ENCODE data around the gene TMEM72. TPM values are rescaled to one million over a fixed set of nuclear protein-coding genes. Genes with fewer than 3 reads are reported as not detected.

TMEM72 gene
- total RNA-seq, 6 experiments from 2014 or later = not detected

DNA sequence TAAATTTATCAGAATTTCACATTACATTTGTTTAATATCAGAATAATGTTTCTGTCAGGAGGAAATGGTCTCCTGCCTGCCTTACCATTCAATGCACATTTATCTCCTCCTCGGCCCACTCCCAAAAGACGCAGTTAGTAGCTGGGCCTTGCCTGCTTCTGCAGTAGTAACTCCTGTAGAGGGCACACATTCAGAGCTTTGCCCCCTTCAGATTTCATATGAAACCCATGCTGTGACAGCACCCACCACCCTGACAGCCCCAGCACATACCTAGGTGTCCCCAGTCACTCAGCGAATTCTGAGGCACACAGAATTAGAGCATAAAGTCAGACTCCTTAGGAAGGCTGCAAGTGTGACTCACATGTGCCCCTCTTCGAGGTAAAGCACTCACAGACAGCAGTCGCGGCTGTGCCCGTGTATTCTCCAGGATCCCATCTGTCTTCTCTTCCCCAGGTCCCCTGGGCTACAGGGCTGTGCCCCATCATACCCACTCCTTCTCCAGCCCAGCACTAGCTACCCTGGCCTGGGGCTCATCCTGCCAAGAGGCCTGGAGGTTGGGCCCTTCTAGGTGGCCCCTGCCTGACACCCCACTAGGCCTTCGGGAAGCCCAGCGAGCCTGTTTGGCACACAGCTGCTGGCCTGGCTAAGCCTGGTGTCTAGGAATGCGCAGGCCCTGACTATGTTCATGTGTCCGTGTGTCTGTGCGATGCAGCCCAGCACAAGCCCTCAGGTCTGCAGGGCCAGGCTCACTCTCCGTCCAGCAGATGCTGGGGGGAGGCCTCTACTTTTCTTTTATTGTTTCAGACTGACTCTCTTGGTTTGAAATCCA is 72.1 kb downstream of the TMEM72 start:
- Mint-ChIP-seq H3K27ac (peak overlapping the region; percentile 52), H3K9me3 (no peaks in the 10 kb centered on the region), H3K36me3 (ENCODE audit: low read depth) (no peaks in the 10 kb centered on the region), H3K4me3 (no peak overlapping the region), H3K27me3 (ENCODE audit: insufficient read depth) (no peaks in the 10 kb centered on the region; the same call in 1 of the 2 replicates), H3K4me1 (ENCODE audit: low read depth) (peaks cover 49% of the 10 kb centered on the region)
- no peak for TF ChIP-seq CTCF (IDR thresholded peaks at IDR 0.05)
- DNase-seq = no peak

DNA sequence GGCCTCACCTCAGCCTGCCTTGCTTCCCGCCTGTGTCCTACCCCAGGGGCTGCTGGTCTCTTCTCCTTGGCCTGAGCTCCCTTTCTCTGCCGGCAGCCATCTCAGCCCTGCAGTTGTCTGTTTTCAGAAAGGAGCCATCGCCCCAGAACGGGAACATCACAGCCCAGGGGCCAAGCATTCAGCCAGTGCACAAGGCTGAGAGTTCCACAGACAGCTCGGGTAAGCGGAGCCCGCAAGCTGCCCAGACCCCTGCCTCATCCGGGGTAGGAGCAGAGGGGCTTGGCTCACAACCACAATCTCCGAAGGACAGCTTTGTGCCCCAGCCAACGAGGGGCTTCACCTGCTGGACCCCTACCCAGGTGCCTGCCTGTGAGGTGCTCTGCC is 72.8 kb downstream of the TMEM72 start:
- Mint-ChIP-seq H3K27me3 (ENCODE audit: insufficient read depth) (peaks cover 3% of the 10 kb centered on the region; the same call in 1 of the 2 replicates), H3K36me3 (ENCODE audit: low read depth) (no peaks in the 10 kb centered on the region), H3K9me3 (no peaks in the 10 kb centered on the region), H3K27ac (no peak overlapping the region), H3K4me3 (no peak overlapping the region), H3K4me1 (ENCODE audit: low read depth) (peaks cover 43% of the 10 kb centered on the region)
- no peak for DNase-seq
- no peak for TF ChIP-seq CTCF (IDR thresholded peaks at IDR 0.05)

DNA sequence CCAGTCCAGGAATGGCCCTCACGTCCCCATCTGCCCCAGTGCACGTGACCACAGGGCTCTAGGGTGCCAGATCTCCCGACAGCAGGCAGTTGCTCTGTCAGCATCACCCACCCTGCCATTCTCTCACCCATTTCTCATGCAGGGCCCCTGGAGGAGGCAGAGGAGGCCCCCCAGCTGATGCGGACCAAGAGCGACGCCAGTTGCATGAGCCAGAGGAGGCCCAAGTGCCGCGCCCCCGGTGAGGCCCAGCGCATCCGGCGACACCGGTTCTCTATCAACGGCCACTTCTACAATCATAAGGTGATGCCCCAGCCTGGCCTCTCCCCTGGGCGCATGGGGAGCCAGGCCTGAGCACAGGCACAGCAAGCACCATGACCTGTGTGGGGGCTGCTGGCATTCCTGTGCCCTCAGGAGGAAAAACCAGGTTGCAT is 73.5 kb downstream of the TMEM72 start:
- peaks cover 4% of the 10 kb centered on the region for H3K27me3 Mint-ChIP-seq (ENCODE audit: insufficient read depth)
- no peaks in the 10 kb centered on the region for H3K36me3 Mint-ChIP-seq (ENCODE audit: low read depth)
- peaks cover 37% of the 10 kb centered on the region for H3K4me1 Mint-ChIP-seq (ENCODE audit: low read depth)
- no peak overlapping the region for H3K4me3 Mint-ChIP-seq
- no peaks in the 10 kb centered on the region for H3K9me3 Mint-ChIP-seq
- no peak for DNase-seq
- no peak for TF ChIP-seq CTCF (IDR thresholded peaks at IDR 0.05)
- H3K27ac Mint-ChIP-seq = no peak overlapping the region

- Mint-ChIP-seq H3K27ac (no peak overlapping the region; the same call in 1 of the 2 replicates), H3K27me3 (ENCODE audit: insufficient read depth) (peaks cover 5% of the 10 kb centered on the region), H3K4me3 (no peak overlapping the region), H3K4me1 (ENCODE audit: low read depth) (peaks cover 33% of the 10 kb centered on the region), H3K36me3 (ENCODE audit: low read depth) (no peaks in the 10 kb centered on the region), H3K9me3 (no peaks in the 10 kb centered on the region)
- no peak for DNase-seq
- no peak for TF ChIP-seq CTCF (IDR thresholded peaks at IDR 0.05)
These were observed 74.1 kb downstream of the TMEM72 start for GRCh38 chr10:44985175-44985681.

DNA sequence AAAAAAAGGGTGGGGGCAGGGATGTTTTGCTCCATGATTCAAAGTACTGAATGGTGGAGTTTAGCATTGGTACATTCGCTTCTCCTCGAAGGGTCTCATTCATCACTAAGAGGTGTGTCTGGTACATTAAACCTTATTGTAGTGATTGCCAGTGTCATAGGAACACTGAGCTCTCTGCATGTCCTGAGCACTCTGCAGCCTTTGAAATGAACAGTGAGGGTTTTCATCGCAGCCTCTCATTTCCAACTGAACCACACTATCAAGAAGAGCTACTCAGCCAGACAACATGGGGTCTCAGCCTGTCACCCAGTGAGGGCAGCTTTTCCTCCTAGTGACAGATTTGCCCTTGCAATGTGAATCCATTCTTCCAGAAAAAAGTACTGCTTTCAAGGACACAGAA is 75.0 kb downstream of the TMEM72 start:
- Mint-ChIP-seq H3K9me3 (no peaks in the 10 kb centered on the region), H3K4me1 (ENCODE audit: low read depth) (peaks cover 24% of the 10 kb centered on the region), H3K4me3 (no peak overlapping the region), H3K27me3 (ENCODE audit: insufficient read depth) (peaks cover 6% of the 10 kb centered on the region), H3K36me3 (ENCODE audit: low read depth) (no peaks in the 10 kb centered on the region), H3K27ac (no peak overlapping the region)
- no peak for TF ChIP-seq CTCF (IDR thresholded peaks at IDR 0.05)
- DNase-seq = no peak

Other genes starting within 250 kb of the TMEM72 start
- 1 to 10 TPM; 1.1 to 3.8 (median 2.9) TPM for gene RASSF4, start 48.5 kb downstream of the TMEM72 start, total RNA-seq (2021; fragmentation: NEBNext Ultra II Directional; extraction: Animal tissue kit (Norgen Biotek cat#: 25700))
- gene DEPP1, start 67.5 kb downstream of the TMEM72 start, total RNA-seq (2021; fragmentation: NEBNext Ultra II Directional; extraction: Animal tissue kit (Norgen Biotek cat#: 25700)) = under 1 TPM; 0.43 to 0.78 (median 0.52) TPM
- gene ZNF22, start 89.6 kb downstream of the TMEM72 start, total RNA-seq (2021; fragmentation: NEBNext Ultra II Directional; extraction: Animal tissue kit (Norgen Biotek cat#: 25700)) = 10 to 100 TPM in 4 of 6 experiments, 1 to 10 TPM in 2; 7.4 to 15.8 (median 13.2) TPM